Thyroid gland (tissue), 4 donors: ENCODE results near the gene SRRM3.

Source experiments
- POLR2A ChIP-seq, 2 donors: fragments of 450-650 bp; IDR thresholded peaks; one replicate each; pipeline ENCODE4 v1.6.1; 2017; ENCODE audit warnings: antibody characterized with exemption in 2 of 2, mild to moderate bottlenecking in 2 of 2, moderate library complexity in 1 of 2
- TF ChIP-seq, protein P1 (sequence below), 6 experiments: fragments of 200-600 bp in 3 of 6; fragments of 450-650 bp in 3 of 6; sonication (generic) in 3 of 6; IDR thresholded peaks; one replicate each; pipeline ENCODE4 v1.5.1; 2016 to 2019; ENCODE audit warnings: antibody characterized with exemption in 6 of 6, mild to moderate bottlenecking in 2 of 6, inconsistent platforms in 1 of 6, moderate library complexity in 1 of 6

DNA sequence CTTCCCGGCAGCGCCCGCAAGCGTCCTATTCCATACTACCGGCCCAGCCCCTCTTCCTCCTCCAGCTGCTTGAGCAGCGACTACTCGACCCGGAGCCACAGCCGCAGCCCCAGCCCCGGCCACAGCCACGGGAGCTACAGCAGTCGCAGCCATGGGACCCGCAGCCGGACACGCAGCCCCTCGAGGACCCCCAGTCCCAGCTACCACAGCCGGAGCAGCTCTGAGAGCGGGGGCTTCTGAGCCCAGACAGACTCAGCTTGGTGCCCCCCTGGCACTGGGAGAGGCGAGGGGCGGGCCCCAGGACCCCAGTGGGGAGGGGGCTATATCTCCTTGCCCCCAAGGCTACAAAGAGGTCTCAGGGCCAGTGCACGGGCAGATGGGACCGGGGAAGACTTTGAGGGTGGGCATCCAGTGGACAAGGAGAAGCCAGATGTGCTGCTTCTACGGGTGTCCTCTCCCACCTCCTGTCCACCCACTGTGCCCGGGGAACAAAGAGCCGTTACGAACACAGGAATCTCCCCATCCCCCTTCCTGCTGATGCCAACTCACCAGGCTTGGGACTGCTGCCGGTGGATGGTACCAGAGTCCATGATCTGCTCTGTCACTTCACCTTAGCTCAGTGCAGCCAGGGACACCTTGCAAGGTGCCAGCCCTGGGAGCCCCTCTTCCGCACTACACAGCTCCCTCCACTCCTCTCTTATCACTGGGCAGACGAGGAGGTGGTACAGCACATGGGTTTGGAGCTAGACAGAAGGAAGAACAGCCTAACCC, 84.1 kb downstream of the SRRM3 start:
- TF ChIP-seq POLR2A (IDR thresholded peaks at IDR 0.05) = no peak
- TF ChIP-seq, protein P1, sequence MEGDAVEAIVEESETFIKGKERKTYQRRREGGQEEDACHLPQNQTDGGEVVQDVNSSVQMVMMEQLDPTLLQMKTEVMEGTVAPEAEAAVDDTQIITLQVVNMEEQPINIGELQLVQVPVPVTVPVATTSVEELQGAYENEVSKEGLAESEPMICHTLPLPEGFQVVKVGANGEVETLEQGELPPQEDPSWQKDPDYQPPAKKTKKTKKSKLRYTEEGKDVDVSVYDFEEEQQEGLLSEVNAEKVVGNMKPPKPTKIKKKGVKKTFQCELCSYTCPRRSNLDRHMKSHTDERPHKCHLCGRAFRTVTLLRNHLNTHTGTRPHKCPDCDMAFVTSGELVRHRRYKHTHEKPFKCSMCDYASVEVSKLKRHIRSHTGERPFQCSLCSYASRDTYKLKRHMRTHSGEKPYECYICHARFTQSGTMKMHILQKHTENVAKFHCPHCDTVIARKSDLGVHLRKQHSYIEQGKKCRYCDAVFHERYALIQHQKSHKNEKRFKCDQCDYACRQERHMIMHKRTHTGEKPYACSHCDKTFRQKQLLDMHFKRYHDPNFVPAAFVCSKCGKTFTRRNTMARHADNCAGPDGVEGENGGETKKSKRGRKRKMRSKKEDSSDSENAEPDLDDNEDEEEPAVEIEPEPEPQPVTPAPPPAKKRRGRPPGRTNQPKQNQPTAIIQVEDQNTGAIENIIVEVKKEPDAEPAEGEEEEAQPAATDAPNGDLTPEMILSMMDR (IDR thresholded peaks at IDR 0.05) = no peak
